ENCODE measurements around the gene ZNF107. TPM values are rescaled to one million over a fixed set of nuclear protein-coding genes. Genes with fewer than 3 reads are reported as not detected.

The ZNF107 gene
- total RNA-seq, 1 experiment from 2014 or later: 24.7 TPM

DNA sequence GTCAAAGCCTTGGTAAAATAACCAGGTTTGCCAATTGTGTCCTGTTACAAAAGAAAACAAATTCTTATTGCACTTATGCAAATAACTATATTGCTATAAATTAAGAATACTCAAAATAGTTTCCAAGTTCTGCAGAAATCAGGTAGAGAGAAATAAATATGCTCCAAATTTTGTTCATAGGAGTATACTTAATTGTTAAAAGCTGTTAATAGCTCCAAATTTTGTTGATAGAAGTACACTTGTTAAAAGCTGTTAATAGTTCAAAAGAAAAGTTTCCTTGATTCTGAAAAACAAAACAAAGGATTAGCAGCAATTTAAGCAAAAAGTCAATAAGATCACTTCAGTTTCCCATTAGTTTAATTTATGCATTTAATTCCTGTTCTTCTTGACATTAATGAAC lies 81.9 kb downstream of the ZNF107 start:
- Histone ChIP-seq H4K20me1 (ENCODE audit: control insufficient read depth, insufficient read depth, insufficient read length) (no peaks in the 10 kb centered on the region), H2BK120ac (ENCODE audit: low read depth, low read length, poor library complexity, severe bottlenecking) (no peak overlapping the region), H3K4ac (ENCODE audit: low read depth, low read length) (no peak overlapping the region), H2BK20ac (ENCODE audit: low read depth, low read length, poor library complexity, severe bottlenecking) (no peak overlapping the region), H3K4me2 (ENCODE audit: insufficient read depth, insufficient read length, low read length) (no peak overlapping the region), H2AFZ (ENCODE audit: low read length) (no peak overlapping the region), H2BK15ac (ENCODE audit: low read depth, low read length) (no peak overlapping the region), H3K79me1 (ENCODE audit: insufficient read depth, low read depth, low read length, poor library complexity, severe bottlenecking) (no peaks in the 10 kb centered on the region), H3T11ph (ENCODE audit: low read length) (no peak overlapping the region), H3K14ac (ENCODE audit: insufficient read depth, low read length) (no peak overlapping the region), H3K27ac (ENCODE audit: insufficient read length, low read depth, low read length) (no peak overlapping the region), H3K23me2 (ENCODE audit: insufficient read length, low read depth, low read length, poor library complexity, severe bottlenecking) (no peaks in the 10 kb centered on the region), H2BK5ac (ENCODE audit: insufficient read length, low read length) (no peak overlapping the region), H2BK12ac (ENCODE audit: insufficient read length, low read depth, low read length) (no peak overlapping the region), H3K18ac (ENCODE audit: insufficient read length, low read depth, low read length) (no peak overlapping the region), H4K5ac (ENCODE audit: insufficient read length, low read depth, low read length) (no peak overlapping the region), H4K8ac (replicated peaks; ENCODE audit: insufficient read length, low read depth, low read length) (no peak overlapping the region), H3K23ac (ENCODE audit: insufficient read length, low read depth, low read length) (no peak overlapping the region), H3K27me3 (ENCODE audit: insufficient read depth, low read length) (no peaks in the 10 kb centered on the region), H3K79me2 (ENCODE audit: insufficient read depth, low read length) (no peaks in the 10 kb centered on the region), H3K9ac (ENCODE audit: extremely low read depth, insufficient read length, low read length) (no peak overlapping the region), H3K9me3 (ENCODE audit: control insufficient read depth, low read depth, low read length) (peaks cover 39% of the 10 kb centered on the region), H3K56ac (ENCODE audit: insufficient read length, low read depth, low read length) (no peak overlapping the region), H2AK5ac (ENCODE audit: insufficient read length, low read length) (no peak overlapping the region), H3K4me1 (ENCODE audit: insufficient read depth, low read length) (no peaks in the 10 kb centered on the region), H4K91ac (ENCODE audit: insufficient read length, low read depth, low read length) (no peak overlapping the region)
- Mint-ChIP-seq H3K27ac (no peak overlapping the region), H3K4me3 (no peak overlapping the region), H3K36me3 (ENCODE audit: insufficient read depth in 1 of 3, low read depth in 3 of 3) (peaks cover 0 to 18% (median 6%) of the 10 kb centered on the region in 3 experiments; a peak in 4 of 7 replicates), H3K9me3 (peaks cover 68 to 74% of the 10 kb centered on the region in 2 experiments), H3K27me3 (ENCODE audit: low read depth) (no peaks in the 10 kb centered on the region), H3K4me1 (no peaks in the 10 kb centered on the region)
- TF ChIP-seq CTCF (conservative IDR thresholded peaks at IDR 0.05): no peak
- DNase-seq: no peak

All from H9 (cell line).